HuH-7 (cell line): ENCODE data around the gene MYO1E.

Source experiments
- DNase-seq: peaks from one replicate; pipeline ENCODE4 v3.0.0; 2011; ENCODE audit warnings: low spot score

MYO1E gene

GRCh38 chr15:59315914-59316451, 56.7 kb downstream of the MYO1E start:
- DNase-seq = no peak

- DNase-seq = peak; percentile 27
Observed at GRCh38 chr15:59313641-59314332, 58.9 kb downstream of the MYO1E start.

- DNase-seq = no peak
Observed at GRCh38 chr15:59312205-59312604, 60.5 kb downstream of the MYO1E start.

- DNase-seq = no peak
Observed at GRCh38 chr15:59311195-59311594, 61.5 kb downstream of the MYO1E start.

- DNase-seq = no peak
Observed at GRCh38 chr15:59309405-59309804, 63.3 kb downstream of the MYO1E start.

GRCh38 chr15:59307165-59307537, 65.5 kb downstream of the MYO1E start:
- DNase-seq = no peak

GRCh38 chr15:59306520-59307164, 66.0 kb downstream of the MYO1E start:
- DNase-seq = no peak

- no peak for DNase-seq
Observed at GRCh38 chr15:59304807-59305206, 67.9 kb downstream of the MYO1E start.

GRCh38 chr15:59304034-59304795, 68.5 kb downstream of the MYO1E start:
- DNase-seq = no peak

- DNase-seq = no peak
Observed at GRCh38 chr15:59303633-59304032, 69.0 kb downstream of the MYO1E start.

GRCh38 chr15:59303136-59303535, 69.5 kb downstream of the MYO1E start:
- no peak for DNase-seq

GRCh38 chr15:59301527-59301926, 71.1 kb downstream of the MYO1E start:
- no peak for DNase-seq

- DNase-seq = no peak
Observed at GRCh38 chr15:59300618-59301139, 72.0 kb downstream of the MYO1E start.

- DNase-seq = no peak
Observed at GRCh38 chr15:59299929-59300617, 72.6 kb downstream of the MYO1E start.

- no peak for DNase-seq
Observed at GRCh38 chr15:59298854-59299250, 73.8 kb downstream of the MYO1E start.

- DNase-seq = no peak
Observed at GRCh38 chr15:59298225-59298853, 74.3 kb downstream of the MYO1E start.

- no peak for DNase-seq
Observed at GRCh38 chr15:59296181-59296617, 76.5 kb downstream of the MYO1E start.

GRCh38 chr15:59295261-59296001, 77.2 kb downstream of the MYO1E start:
- DNase-seq = peak; percentile 30

GRCh38 chr15:59294574-59295260, 78.0 kb downstream of the MYO1E start:
- DNase-seq = no peak
